OCI-LY7 (cell line): Measurements from ENCODE around the gene TBC1D2B.

Source experiments
- EZH2phosphoT487 ChIP-seq: fragments of 200-600 bp; sonication (generic); IDR thresholded peaks from 2 replicates; pipeline ENCODE4 v1.6.1; 2018; ENCODE audit warnings: low read depth, borderline replicate concordance, mild to moderate bottlenecking, mixed run types, antibody characterized with exemption, low read length, moderate library complexity, mixed read lengths
- TF ChIP-seq, protein P1 (sequence below): fragments of 200-600 bp; sonication (generic); conservative IDR thresholded peaks from 2 replicates; pipeline ENCODE4 v1.5.1; 2014; ENCODE audit warnings: mild to moderate bottlenecking, antibody characterized with exemption, low read length, moderate library complexity, mixed read lengths

DNA sequence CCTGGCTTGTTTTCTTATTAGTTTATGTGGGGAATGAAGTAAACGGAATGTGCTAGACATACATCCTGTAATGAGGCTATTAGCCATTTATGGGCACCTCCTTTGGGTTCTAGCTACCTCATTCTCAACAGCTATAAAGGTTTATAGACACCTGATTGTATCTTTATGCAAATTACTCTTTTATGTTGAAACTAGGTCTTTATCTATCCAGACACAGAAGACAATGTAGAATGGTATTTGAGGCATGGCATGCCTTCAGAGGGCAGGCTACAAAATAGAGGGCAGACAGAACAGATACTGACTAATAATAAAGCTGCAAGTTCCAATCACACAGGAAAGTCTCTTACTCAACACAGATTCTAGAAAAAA is 27.1 kb downstream of the TBC1D2B start:
- TF ChIP-seq, protein P1, sequence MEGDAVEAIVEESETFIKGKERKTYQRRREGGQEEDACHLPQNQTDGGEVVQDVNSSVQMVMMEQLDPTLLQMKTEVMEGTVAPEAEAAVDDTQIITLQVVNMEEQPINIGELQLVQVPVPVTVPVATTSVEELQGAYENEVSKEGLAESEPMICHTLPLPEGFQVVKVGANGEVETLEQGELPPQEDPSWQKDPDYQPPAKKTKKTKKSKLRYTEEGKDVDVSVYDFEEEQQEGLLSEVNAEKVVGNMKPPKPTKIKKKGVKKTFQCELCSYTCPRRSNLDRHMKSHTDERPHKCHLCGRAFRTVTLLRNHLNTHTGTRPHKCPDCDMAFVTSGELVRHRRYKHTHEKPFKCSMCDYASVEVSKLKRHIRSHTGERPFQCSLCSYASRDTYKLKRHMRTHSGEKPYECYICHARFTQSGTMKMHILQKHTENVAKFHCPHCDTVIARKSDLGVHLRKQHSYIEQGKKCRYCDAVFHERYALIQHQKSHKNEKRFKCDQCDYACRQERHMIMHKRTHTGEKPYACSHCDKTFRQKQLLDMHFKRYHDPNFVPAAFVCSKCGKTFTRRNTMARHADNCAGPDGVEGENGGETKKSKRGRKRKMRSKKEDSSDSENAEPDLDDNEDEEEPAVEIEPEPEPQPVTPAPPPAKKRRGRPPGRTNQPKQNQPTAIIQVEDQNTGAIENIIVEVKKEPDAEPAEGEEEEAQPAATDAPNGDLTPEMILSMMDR: no peak
- no peak for TF ChIP-seq EZH2phosphoT487
